ENCODE data around the gene ZMYND8. TPM values are rescaled to one million over a fixed set of nuclear protein-coding genes. Genes with fewer than 3 reads are reported as not detected.
"Not testable (repeated sequence)": the region's sequence is repeated elsewhere in the genome, so short reads cannot be mapped to it uniquely, and the experiment has no call there.

Gene ZMYND8
- total RNA-seq, 4 donors from 2014 or later = 48.5 to 169 (median 54.1) TPM

DNA sequence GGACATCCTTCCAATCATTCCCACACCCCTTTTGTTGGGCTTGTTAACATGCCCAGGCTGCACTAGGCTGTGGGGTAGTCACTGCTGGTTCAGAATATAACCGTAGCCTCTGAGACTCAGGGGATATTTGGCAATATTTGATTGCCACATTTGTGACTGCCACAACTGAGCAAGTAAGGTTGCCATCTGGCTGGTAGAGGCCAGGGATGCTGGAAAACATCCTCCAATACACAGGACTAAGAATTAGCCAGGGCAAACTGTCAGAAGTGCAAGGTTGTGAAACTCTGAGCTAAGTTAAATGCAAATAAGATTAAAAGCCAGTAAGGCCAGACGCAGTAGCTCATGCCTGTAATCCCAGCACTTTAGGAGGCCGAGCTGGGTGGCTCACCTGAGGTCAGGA, 112.0 kb downstream of the ZMYND8 start:
- 95% methylated on average over 3 of the region's 3 CpGs for WGBS
- no peak for DNase-seq (ENCODE audit: low spot score in 2 of 2)
- no peak overlapping the region for H3K27ac ChIP-seq

DNA sequence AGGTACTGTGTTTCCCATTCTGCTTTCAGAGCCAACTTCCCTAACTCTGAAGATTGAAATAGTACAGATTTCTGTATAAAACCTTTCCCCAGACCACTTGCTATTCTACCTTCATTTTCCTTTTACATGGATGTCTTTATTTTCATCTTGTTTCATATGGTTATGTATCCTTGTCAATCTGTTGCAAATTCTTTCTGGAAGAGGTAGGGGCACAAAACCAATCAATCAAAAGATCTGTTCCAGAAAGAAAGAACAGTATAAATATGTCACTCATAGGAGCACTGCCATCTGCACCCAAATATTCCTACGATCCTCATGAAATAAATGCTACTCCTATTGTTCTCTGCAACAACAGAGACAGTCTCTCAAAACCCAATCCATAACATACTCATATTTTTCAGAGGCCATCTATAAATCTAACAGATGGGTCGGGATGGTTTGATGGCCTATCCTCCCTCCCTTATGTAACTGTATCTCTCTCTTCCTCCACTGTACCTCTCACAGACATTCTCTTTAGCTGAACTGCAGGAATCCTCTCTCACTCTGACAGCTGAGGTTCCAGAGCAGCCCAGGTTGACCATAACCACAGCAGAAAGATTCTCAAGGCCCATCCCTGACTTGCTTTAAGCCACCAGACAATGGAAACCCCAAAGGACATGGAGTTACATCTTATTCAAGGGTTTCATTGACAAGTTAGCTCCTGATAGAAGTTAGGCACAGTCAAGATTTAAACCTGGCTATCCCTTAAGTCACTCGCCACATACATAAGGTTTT, 112.8 kb downstream of the ZMYND8 start:
- Histone ChIP-seq H3K36me3 (peaks cover 77% of the 10 kb centered on the region), H3K4me1 (no peaks in the 10 kb centered on the region), H3K4me3 (no peak overlapping the region), H3K9me3 (no peaks in the 10 kb centered on the region), H3K27me3 (no peaks in the 10 kb centered on the region), H3K27ac (no peak overlapping the region)
- no peak for DNase-seq (ENCODE audit: low spot score in 2 of 2)
- 92% methylated on average over 3 of the region's 3 CpGs for WGBS
- TF ChIP-seq POLR2AphosphoS5 (IDR thresholded peaks at IDR 0.05) (no peak), POLR2A (IDR thresholded peaks at IDR 0.05) (no peak), EP300 (IDR thresholded peaks at IDR 0.05) (no peak)
- TF ChIP-seq, protein P1, sequence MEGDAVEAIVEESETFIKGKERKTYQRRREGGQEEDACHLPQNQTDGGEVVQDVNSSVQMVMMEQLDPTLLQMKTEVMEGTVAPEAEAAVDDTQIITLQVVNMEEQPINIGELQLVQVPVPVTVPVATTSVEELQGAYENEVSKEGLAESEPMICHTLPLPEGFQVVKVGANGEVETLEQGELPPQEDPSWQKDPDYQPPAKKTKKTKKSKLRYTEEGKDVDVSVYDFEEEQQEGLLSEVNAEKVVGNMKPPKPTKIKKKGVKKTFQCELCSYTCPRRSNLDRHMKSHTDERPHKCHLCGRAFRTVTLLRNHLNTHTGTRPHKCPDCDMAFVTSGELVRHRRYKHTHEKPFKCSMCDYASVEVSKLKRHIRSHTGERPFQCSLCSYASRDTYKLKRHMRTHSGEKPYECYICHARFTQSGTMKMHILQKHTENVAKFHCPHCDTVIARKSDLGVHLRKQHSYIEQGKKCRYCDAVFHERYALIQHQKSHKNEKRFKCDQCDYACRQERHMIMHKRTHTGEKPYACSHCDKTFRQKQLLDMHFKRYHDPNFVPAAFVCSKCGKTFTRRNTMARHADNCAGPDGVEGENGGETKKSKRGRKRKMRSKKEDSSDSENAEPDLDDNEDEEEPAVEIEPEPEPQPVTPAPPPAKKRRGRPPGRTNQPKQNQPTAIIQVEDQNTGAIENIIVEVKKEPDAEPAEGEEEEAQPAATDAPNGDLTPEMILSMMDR (IDR thresholded peaks at IDR 0.05) = no peak

More for the DNA sequence above, 112.0 kb downstream of the ZMYND8 start:
- no peaks in the 10 kb centered on the region for H3K9me3 ChIP-seq
- no peaks in the 10 kb centered on the region for H3K27me3 ChIP-seq
- TF ChIP-seq POLR2AphosphoS5 (IDR thresholded peaks at IDR 0.05) = no peak
- TF ChIP-seq, protein P1 (IDR thresholded peaks at IDR 0.05) = no peak
- TF ChIP-seq EP300 (IDR thresholded peaks at IDR 0.05) = no peak
- TF ChIP-seq POLR2A (IDR thresholded peaks at IDR 0.05) = no peak
- H3K36me3 ChIP-seq = peaks cover 77% of the 10 kb centered on the region
- H3K4me1 ChIP-seq = no peaks in the 10 kb centered on the region
- H3K4me3 ChIP-seq = no peak overlapping the region

DNA sequence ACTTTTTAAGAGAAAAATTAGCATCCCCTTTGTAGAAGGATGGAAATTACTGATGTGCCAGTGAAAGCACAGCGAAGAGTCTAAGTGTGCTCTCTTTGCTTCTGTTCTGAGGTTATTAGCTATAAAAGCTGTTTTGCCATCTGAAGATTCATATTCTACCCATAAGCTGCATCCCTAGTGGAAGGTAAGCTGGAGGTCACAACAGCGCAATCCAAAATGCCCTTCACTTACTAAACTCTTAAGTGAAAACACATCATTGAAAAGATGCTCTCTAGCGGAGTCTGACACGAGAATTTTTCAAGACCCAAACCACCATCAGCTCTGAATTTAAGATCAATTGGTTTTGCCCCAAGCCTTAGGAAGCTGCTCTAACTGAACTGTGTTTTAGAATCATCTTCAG, 113.5 kb downstream of the ZMYND8 start:
- Histone ChIP-seq H3K27ac (no peak overlapping the region), H3K27me3 (no peaks in the 10 kb centered on the region), H3K9me3 (no peaks in the 10 kb centered on the region), H3K4me1 (no peaks in the 10 kb centered on the region), H3K4me3 (no peak overlapping the region), H3K36me3 (peaks cover 77% of the 10 kb centered on the region)
- 95% methylated on average over 4 of the region's 4 CpGs for WGBS
- DNase-seq (ENCODE audit: low spot score in 2 of 2) = no peak
- TF ChIP-seq POLR2AphosphoS5 (IDR thresholded peaks at IDR 0.05) (no peak), EP300 (IDR thresholded peaks at IDR 0.05) (no peak), POLR2A (IDR thresholded peaks at IDR 0.05) (no peak)
- TF ChIP-seq, protein P1 (IDR thresholded peaks at IDR 0.05) = no peak

DNA sequence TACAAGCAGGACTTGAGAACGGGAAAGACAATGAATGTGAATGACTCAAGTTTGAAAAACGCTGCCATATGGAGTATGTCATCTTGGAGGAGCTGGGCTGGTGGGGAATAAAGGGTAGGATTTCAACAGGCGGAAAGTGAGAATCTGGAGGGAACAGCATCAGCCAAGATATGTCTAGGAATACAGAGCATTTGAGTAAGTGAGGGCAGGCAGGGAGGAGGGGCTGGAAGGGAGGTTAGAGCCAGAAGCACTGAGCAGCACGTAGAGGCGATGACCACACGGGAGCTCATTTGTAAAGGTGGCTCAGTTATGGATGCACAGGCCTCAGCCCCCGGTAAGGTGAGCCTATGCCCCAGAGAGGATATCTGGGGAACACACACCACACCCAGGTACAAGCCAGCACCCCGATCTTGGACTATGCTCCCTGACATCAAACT, 115.1 kb downstream of the ZMYND8 start:
- no peaks in the 10 kb centered on the region for H3K9me3 ChIP-seq
- DNase-seq (ENCODE audit: low spot score in 2 of 2) = no peak
- H3K4me1 ChIP-seq = no peaks in the 10 kb centered on the region
- no peaks in the 10 kb centered on the region for H3K27me3 ChIP-seq
- H3K4me3 ChIP-seq = no peak overlapping the region
- peaks cover 77% of the 10 kb centered on the region for H3K36me3 ChIP-seq
- WGBS = 89% methylated on average over 8 of the region's 8 CpGs
- no peak overlapping the region for H3K27ac ChIP-seq
- TF ChIP-seq EP300 (IDR thresholded peaks at IDR 0.05) = no peak

DNA sequence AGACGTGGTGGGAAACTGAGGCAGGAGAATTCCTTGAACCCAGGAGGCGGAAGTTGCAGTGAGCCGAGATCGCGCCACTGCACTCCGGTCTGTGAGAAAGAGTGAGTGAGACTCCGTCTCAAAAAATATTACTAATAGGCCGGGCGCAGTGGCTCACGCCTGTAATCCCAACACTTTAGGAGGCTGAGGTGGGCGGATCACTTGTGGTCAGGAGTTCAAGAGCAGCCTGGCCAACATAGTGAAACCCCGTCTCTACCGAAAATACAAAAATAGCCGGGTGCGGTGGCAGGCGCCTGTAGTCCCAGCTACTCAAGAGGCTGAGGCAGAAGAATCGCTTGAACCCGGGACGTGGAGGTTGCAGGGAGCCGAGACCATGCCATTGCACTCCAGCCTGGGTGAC, 116.4 kb downstream of the ZMYND8 start:
- not testable (repeated sequence) for H3K4me1 ChIP-seq; H3K27me3 ChIP-seq; H3K4me3 ChIP-seq; DNase-seq (ENCODE audit: low spot score in 2 of 2); H3K27ac ChIP-seq; H3K9me3 ChIP-seq
- peaks cover 77% of the 10 kb centered on the region for H3K36me3 ChIP-seq
- 97% methylated on average over 20 of the region's 20 CpGs for WGBS

DNA sequence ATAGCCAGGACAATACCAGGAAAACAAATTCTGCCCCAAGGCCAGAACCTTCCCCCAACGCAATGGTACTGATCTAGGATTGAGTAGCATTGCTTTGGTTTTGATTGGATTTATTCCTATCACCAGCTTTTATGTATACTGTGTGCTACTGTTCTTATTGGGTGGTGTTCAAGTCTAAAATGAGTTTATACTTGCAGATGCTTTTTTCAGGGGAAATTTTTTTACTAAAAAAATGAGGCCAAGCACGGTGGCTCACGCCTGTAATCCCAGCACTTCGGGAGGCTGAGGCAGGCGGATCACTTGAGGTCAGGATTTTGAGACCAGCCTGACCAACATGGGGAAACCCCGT, 116.8 kb downstream of the ZMYND8 start:
- WGBS = 95% methylated on average over 6 of the region's 6 CpGs
- Histone ChIP-seq H3K4me3 (no peak overlapping the region), H3K27ac (no peak overlapping the region), H3K9me3 (no peaks in the 10 kb centered on the region), H3K4me1 (no peaks in the 10 kb centered on the region), H3K36me3 (peaks cover 76% of the 10 kb centered on the region), H3K27me3 (no peaks in the 10 kb centered on the region)
- DNase-seq (ENCODE audit: low spot score in 2 of 2) = no peak
- TF ChIP-seq, protein P1 (IDR thresholded peaks at IDR 0.05) = no peak
